GM19397 (cell line): ENCODE measurements around the gene ABL2.
"Not testable (repeated sequence)": the region's sequence is repeated elsewhere in the genome, so short reads cannot be mapped to it uniquely, and the experiment has no call there.

ENCODE experiments used
- ATAC-seq: cut with Tn5 transposase; IDR thresholded peaks from one replicate; pipeline ENCODE4 v1.9.1; 2021; ENCODE audit warnings: mild to moderate bottlenecking, moderate library complexity; ENCODE audit not compliant: unreplicated experiment

The ABL2 gene

GRCh38 chr1:179229214-179230140 is at the start of gene ABL2:
Gene ABL2 (minus strand): TSS chr1:179229677. CDS start chr1:179229397, 280 bp downstream.
- ATAC-seq: peak; percentile 59

- no peak for ATAC-seq
Measured at GRCh38 chr1:179278920-179279319, 49.4 kb upstream of the ABL2 start.

DNA sequence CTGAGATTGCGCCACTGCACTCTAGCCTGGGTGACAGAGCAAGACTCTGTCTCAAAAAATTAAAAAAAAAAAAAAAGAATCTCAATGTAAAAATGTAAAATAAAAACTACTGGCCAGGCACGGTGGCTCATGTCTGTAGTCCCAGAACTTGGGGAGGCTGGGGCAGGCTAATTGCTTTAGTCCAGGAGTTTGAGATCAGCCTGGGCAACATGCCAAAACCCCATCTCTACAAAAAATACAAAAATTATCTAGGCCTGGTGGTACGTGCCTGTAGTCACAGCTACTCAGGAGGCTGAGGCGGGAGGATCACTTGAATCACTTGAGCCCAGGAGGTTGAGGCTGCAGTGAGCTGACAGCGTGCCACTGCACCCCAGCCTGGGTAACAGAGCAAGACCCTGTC is 44.9 kb upstream of the ABL2 start:
- not testable (repeated sequence) for ATAC-seq

GRCh38 chr1:179269071-179269470 is 39.6 kb upstream of the ABL2 start:
- no peak for ATAC-seq

GRCh38 chr1:179264507-179264906 is 35.0 kb upstream of the ABL2 start:
- ATAC-seq: no peak

- ATAC-seq: no peak
Measured at GRCh38 chr1:179263121-179263520, 33.6 kb upstream of the ABL2 start.

- ATAC-seq: no peak
Measured at GRCh38 chr1:179262183-179262582, 32.7 kb upstream of the ABL2 start.

DNA sequence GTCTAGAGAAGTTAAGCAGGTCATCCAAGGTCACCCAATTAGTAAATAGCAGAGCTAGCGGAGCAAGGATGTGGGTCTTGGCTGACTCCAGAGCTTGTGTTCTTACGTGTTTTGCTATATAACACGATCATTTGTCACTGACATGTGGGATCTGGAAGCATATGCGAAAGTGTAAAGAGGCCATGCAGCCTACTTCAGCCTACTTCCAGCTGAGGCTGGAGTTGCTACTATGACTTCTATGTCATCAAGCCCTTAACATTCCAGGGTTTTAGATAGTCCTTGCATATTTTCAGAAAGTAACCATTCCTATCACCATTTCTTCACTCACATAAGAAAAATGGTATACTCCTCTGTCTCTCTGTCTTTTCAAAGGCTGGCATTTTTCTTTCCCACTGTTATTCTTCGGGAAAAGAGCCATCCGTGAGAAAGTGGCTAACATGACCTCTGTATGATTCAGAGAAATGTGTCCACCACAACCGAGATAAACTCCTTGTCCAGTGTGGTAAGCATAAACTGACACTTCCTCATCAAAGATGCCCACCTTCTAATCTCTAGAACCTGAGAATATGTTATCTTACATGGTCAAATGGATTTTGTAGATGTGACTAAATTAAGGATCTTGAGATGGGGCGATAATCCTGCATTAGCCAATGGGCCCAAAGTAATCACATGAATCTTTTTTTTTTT is 24.0 kb upstream of the ABL2 start:
- ATAC-seq: no peak

- ATAC-seq: no peak
Measured at GRCh38 chr1:179252606-179253005, 23.1 kb upstream of the ABL2 start.

GRCh38 chr1:179251675-179252074 is 22.2 kb upstream of the ABL2 start:
- ATAC-seq: no peak

DNA sequence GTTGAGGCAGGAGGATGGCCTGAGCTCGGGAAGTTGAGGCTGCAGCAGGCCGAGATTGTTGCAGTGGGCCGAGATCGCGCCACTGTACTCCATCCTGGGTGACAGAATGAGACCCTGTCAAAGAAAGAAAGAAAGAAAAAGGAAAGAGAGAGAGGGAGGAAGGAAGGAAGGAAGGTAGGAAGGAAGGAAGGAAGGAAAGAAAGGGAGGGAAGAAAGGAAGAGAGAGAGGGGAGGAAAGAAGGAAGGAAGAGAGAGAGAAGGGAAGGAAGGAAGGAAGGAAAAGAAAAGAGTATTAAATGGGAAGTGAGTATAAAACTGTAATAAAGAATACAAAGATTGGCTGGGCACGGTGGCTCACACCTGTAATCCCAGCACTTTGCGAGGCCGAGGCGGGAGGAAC is 18.4 kb upstream of the ABL2 start:
- ATAC-seq: no peak

GRCh38 chr1:179245426-179245825 is 15.9 kb upstream of the ABL2 start:
- ATAC-seq: not testable (repeated sequence)

DNA sequence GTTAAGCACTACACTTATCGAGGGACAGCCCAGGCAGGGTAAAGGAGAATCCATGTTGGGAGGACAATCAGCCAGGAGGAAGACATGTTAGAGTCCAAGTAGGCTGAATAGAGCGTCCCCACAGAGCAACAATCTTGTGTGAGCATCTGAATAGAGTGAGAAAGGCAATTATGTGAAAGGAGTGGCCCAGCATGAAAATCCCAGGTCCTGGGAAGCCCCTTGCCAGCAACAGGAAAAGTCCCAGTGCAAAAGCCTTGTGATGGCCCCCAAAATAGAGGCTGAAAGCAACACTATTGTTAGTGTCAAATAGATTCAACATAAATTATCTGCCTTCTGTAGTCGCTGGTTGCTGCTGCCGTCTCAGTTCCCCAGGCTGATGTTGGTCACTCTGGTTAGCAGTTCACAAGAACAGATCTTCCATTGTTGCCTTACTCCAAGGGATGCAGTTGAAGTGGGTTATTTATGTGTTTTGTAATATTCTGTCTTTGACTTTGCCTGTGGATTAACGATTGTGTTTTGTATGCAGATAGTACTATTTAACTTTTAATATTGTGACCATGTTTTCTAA is 12.1 kb upstream of the ABL2 start:
- no peak for ATAC-seq

DNA sequence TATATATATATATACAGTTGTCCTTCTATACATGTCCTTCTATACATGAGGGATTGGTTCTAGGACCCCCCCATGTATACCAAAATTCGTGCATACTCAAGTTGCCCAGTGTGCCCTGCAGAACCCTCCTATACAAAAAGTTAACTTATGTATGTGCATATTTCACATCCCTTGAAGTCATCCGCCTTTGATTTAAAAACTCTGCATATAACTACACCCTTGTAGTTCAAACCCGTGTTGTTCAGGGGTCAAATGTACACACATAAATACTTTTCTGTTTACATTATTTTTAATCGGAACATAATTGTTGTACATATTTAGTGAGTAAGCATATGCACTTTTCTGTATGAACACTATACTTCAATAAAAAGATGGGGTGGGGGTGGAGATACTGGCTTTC is 7.7 kb upstream of the ABL2 start:
- ATAC-seq: no peak

DNA sequence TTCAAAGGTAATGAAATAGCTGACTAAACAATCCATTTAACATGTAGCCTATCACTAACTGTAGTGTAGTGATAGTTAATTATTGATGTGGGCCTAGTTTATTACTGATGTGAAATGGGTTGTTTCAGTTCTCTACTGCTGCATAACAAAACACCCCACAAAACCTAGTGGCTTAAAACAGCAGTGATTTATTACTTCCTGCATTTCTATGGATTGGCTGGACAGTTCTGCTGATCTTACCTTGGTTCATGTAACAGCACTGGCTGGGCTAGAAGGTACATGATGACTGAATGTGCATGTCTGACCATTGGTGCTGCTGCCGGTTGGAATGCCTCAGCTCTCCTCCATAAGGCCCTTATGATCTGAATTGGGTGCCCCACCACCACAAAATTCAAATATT is 5.4 kb upstream of the ABL2 start:
- no peak for ATAC-seq

- ATAC-seq: no peak
Measured at GRCh38 chr1:179231923-179232322, 2.4 kb upstream of the ABL2 start.

- no peak for ATAC-seq
Measured at GRCh38 chr1:179230721-179231120, 1.2 kb upstream of the ABL2 start.

DNA sequence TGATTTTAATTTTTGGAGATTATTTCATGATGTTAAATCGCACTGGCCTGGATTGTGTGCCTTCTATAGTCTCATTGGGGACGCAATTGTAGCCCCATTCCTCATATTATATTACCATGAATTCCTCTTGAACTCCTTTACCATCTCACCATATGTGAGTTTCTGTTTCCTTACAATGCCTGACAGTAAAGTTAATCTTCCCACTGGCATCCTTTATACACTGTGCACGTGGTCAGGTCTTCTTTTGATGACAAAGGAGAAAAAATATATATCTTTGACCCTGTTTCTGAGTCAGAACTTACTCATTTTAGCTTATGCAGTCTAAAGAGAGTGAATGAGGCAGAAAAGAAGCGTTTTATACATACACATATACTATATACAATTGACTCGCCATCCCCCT is 774 bp upstream of the ABL2 start:
- no peak for ATAC-seq

GRCh38 chr1:179228783-179229213 is 679 bp downstream of the ABL2 start:
- no peak for ATAC-seq

- no peak for ATAC-seq
Measured at GRCh38 chr1:179226738-179227137, 2.7 kb downstream of the ABL2 start.

- ATAC-seq: not testable (repeated sequence)
Measured at GRCh38 chr1:179224466-179224865, 5.0 kb downstream of the ABL2 start.

- ATAC-seq: not testable (repeated sequence)
Measured at GRCh38 chr1:179221121-179221520, 8.4 kb downstream of the ABL2 start.
